Bronchial epithelial cell (primary cell): ENCODE data around the gene SRSF10. TPM values are rescaled to one million over a fixed set of nuclear protein-coding genes. Genes with fewer than 3 reads are reported as not detected.

Experiments
- DNase-seq: peaks from one replicate; pipeline ENCODE4 v3.0.0-alpha.2; 2010; ENCODE audit warnings: low read depth
- FAIRE-seq: peaks from 2 replicates; lab custom pipeline; 2011; peaks lifted over from hg19 to GRCh38; lab: Jason Lieb, UNC
- H3K27me3 ChIP-seq: 2 replicates; pipeline ENCODE4 v1.5.1; 2011; ENCODE audit warnings: low read length; ENCODE audit not compliant: control insufficient read depth, insufficient read depth
- H3K36me3 ChIP-seq: 2 replicates; pipeline ENCODE4 v1.5.1; 2011; ENCODE audit warnings: low read length; ENCODE audit not compliant: control insufficient read depth, insufficient read depth
- H3K4me3 ChIP-seq: 2 replicates; pipeline ENCODE4 v1.5.1; 2011; ENCODE audit warnings: mild to moderate bottlenecking, low read depth, low read length, control low read depth
- total RNA-seq: library from RNA; depleted of rRNA; stranded (reverse); fragments of >200 nt; gene quantifications from 2 replicates; pipeline ENCODE4 v1.2.1, GENCODE V29; 2014
- TF ChIP-seq, protein P1 (sequence below): IDR thresholded peaks from 2 replicates; pipeline ENCODE4 v1.5.1; 2011; ENCODE audit warnings: mild to moderate bottlenecking, moderate library complexity, low read length, control low read depth, inconsistent platforms; ENCODE audit not compliant: insufficient read depth, severe bottlenecking

Gene SRSF10
- total RNA-seq, 1 donor from 2014 or later = 52.1 TPM

DNA sequence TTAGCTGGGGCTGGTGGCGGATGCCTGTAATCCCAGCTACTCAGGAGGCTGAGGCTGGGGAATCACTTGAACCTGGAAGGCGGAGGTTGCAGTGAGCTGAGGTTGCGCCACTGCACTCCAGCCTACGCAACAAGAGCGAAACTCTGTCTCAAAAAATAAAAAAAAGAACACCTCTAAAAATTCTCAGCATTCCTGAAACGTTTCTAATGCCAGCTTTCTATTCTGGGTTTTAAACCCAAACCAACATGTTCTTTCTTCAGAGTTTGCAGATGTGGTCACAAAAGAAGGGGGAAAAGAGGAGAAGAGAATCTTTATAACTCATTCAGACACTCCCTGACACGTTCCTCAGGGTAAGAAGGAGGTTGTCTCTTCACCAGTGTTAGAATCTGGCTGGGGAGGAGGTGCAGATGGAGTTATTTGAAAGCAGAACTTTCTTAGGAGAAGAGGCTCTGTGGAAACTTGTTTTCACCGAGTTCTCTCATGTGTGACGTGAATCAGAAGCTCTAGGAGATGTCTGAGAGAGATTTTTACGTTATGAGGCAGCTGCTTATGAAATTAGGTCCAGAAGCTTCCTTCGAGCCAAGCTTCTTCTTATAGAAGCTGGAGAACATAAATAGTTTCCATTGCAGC, 49.2 kb downstream of the SRSF10 start:
- Histone ChIP-seq H3K4me3 (peak overlapping the region; percentile 18), H3K36me3 (no peaks in the 10 kb centered on the region), H3K27me3 (no peaks in the 10 kb centered on the region)
- TF ChIP-seq, protein P1, sequence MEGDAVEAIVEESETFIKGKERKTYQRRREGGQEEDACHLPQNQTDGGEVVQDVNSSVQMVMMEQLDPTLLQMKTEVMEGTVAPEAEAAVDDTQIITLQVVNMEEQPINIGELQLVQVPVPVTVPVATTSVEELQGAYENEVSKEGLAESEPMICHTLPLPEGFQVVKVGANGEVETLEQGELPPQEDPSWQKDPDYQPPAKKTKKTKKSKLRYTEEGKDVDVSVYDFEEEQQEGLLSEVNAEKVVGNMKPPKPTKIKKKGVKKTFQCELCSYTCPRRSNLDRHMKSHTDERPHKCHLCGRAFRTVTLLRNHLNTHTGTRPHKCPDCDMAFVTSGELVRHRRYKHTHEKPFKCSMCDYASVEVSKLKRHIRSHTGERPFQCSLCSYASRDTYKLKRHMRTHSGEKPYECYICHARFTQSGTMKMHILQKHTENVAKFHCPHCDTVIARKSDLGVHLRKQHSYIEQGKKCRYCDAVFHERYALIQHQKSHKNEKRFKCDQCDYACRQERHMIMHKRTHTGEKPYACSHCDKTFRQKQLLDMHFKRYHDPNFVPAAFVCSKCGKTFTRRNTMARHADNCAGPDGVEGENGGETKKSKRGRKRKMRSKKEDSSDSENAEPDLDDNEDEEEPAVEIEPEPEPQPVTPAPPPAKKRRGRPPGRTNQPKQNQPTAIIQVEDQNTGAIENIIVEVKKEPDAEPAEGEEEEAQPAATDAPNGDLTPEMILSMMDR = no peak
- peak; percentile 83 for DNase-seq
- no peak for FAIRE-seq

DNA sequence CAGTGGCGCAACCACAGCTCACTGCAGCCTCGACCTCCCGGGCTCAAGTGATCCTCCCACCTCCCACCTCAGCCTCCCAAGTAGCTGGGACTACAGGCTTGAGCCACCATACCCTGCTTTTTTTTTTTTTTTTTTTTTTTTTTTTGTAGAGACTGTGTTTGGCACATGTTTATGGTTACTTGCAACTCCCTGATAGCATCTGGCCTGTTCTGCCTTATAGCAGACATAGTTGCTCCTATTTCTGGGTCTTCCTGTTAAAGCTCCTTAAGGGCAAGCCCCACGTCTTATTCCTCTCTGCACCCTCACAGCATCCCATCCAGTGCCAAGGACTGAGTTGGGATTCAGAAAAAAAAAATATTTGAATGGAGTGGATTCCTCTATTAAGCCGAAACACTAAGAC, 49.9 kb downstream of the SRSF10 start:
- Histone ChIP-seq H3K4me3 (no peak overlapping the region), H3K27me3 (no peaks in the 10 kb centered on the region), H3K36me3 (no peaks in the 10 kb centered on the region)
- TF ChIP-seq, protein P1 = no peak
- FAIRE-seq = no peak
- no peak for DNase-seq

DNA sequence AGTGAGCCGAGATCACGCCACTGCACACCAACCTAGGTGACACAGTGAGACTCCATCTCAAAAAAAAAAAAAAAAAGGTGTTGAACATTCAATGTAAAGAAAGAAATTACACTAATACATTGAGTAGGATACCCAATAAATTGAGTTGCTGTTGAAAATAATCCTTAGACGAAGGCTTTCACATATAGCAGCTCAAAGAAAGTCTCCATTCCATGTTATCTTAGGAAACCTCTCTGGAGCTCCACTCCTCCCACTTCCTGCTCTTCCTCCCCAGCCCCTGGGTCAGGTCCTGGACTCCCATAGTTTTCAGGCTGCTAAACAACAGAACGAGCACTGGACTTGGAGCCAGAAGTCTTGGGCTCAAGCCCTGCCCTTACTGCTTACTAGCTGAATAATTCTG, 51.3 kb downstream of the SRSF10 start:
- Histone ChIP-seq H3K4me3 (no peak overlapping the region), H3K27me3 (no peaks in the 10 kb centered on the region), H3K36me3 (no peaks in the 10 kb centered on the region)
- TF ChIP-seq, protein P1 = no peak
- DNase-seq (no peak), FAIRE-seq (peak; percentile 40)

DNA sequence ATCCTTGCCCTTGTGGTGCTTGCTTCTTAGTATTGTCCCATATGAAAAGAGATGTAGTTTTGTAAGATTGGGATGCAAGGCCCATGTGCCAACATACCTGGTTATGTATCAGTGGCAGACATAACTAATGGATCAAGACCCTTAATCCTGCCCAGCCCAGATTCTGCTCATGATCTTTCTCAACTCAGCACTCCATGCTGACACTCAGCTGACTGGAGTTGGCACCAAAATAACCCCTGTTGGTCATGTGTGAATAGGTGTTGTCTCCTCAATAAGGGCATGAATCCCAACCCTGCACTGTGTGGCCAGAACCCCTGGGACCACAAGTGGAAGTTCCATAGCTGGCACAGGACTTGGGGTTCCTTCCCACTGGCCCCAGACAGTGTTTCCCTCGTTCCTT, 53.0 kb downstream of the SRSF10 start:
- Histone ChIP-seq H3K36me3 (no peaks in the 10 kb centered on the region), H3K4me3 (no peak overlapping the region), H3K27me3 (no peaks in the 10 kb centered on the region)
- TF ChIP-seq, protein P1 = no peak
- DNase-seq (no peak), FAIRE-seq (no peak)

DNA sequence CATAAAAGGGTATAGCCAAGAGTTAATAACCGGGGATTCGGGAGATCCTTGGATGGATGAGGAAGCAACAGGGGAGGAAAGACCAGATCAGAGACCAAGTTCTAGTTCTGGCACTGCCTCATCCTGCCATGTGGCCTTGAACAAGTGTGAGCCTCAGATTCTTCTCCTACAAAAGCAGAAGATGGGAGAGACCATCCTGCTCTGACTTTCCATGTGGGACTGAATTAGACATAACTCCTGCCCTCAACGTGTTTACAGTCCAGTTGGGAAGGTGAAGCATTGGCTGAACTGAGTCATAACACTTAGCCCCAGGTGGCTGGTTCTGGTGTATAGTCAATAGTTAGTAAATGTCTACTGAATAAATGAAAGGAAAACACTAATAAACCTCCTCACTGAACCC, 54.8 kb downstream of the SRSF10 start:
- Histone ChIP-seq H3K4me3 (no peak overlapping the region), H3K36me3 (no peaks in the 10 kb centered on the region), H3K27me3 (no peaks in the 10 kb centered on the region)
- no peak for DNase-seq
- TF ChIP-seq, protein P1 = no peak
- FAIRE-seq = no peak

DNA sequence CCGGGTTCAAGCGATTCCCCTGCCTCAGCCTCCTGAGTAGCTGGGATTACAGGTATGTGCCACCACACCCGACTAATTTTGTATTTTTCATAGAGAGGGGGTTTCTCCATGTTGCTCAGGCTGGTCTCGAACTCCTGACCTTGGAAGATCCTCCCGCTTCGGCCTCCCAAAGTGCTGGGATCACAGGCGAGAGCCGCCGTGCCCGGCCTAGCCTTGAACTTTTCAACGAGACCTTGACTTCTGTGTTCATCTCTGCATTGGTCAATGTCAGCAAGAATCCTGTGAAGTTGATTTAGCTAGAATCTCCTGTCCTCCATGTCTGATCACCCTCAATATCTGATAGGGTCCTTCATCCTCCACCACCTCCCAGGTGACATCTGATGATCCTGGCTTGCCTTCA, 55.5 kb downstream of the SRSF10 start:
- Histone ChIP-seq H3K4me3 (no peak overlapping the region), H3K27me3 (no peaks in the 10 kb centered on the region), H3K36me3 (no peaks in the 10 kb centered on the region)
- DNase-seq = no peak
- no peak for FAIRE-seq
- TF ChIP-seq, protein P1 = no peak
